Activated CD4-positive, alpha-beta T cell treated with anti-CD3 and anti-CD28 coated beads, Interleukin-2, amount 10 ng/mL, durations not matched to agents 24 days and 14 days (primary cell): ENCODE measurements around the gene RPS15A. TPM values are rescaled to one million over a fixed set of nuclear protein-coding genes. Genes with fewer than 3 reads are reported as not detected.
"Not testable (repeated sequence)": the region's sequence is repeated elsewhere in the genome, so short reads cannot be mapped to it uniquely, and the experiment has no call there.

Experiments
- DNase-seq: peaks from one replicate; pipeline ENCODE4 v3.0.0; 2022
- H3K27ac Mint-ChIP-seq: one replicate; pipeline ENCODE4 v1.8.0; 2022; ENCODE audit warnings: mild to moderate bottlenecking, mixed read lengths
- H3K27me3 Mint-ChIP-seq: one replicate; pipeline ENCODE4 v1.8.0; 2022; ENCODE audit warnings: mixed read lengths
- H3K36me3 Mint-ChIP-seq: one replicate; pipeline ENCODE4 v1.8.0; 2022; ENCODE audit warnings: low read depth, mild to moderate bottlenecking, mixed read lengths
- H3K4me1 Mint-ChIP-seq: one replicate; pipeline ENCODE4 v1.8.0; 2021; ENCODE audit warnings: mixed read lengths
- H3K4me3 Mint-ChIP-seq: one replicate; pipeline ENCODE4 v1.8.0; 2022; ENCODE audit warnings: mild to moderate bottlenecking, moderate library complexity, mixed read lengths
- H3K9me3 Mint-ChIP-seq: one replicate; pipeline ENCODE4 v1.8.0; 2021; ENCODE audit warnings: mixed read lengths
- intact Hi-C: fragments of 100-400 bp; cut with micrococcal nuclease; formaldehyde crosslinking; loops from one replicate; pipeline ENCODE4 v1.15.1; 2023
- total RNA-seq: library from RNA; stranded (reverse); gene quantifications from 2 replicates; pipeline ENCODE4 v1.2.3, GENCODE V29; 2022

The RPS15A gene
- total RNA-seq, 1 donor from 2014 or later: 1,884 TPM

DNA sequence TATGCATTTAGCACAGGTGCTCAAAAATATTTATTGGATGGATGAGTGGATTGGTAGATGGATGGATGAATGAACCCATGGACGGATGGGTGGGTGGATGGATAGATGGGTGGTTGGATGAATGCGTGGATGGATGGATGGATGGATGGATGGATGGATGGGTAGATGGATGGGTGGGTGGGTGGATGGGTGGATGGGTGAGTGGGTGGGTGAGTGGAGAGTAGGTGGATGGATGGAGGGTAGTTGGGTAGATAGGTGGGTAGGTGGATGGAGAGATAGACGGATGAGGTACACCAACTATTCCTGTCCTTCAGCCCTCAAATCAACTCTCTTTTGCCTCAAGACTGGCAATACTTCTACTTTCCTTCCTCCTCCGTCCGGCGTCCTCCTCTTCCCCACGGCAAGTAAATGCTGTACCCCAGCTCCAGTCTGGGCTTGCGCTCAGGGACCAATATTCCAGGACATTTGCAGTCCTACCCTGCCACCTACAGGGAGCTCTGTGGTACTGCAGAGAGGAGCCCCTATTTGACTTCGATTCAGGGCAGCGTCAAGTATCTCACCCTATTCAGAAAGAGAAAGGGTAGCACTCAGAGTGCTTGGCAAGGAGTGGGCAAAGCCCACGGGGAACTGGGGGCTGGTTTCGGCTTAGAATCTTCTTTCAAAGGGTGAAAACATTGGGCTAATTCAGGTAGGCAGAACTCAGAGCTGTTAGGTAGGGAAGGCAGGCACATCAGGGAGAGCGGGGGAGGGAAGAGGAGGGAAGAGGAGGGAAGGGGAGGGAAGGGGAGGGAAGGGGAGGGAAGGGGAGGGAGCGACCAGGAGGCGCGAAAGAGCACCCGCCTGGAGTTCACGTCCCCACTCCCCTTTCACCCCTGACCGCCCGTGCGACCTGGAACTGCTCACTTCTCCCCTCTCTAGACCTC, 30.3 kb downstream of the RPS15A start:
- H3K27ac Mint-ChIP-seq: peak overlapping the region; percentile 31
- H3K4me1 Mint-ChIP-seq: peaks cover 27% of the 10 kb centered on the region
- peak overlapping the region; percentile 11 for H3K4me3 Mint-ChIP-seq
- intact Hi-C loops, H3K9me3 Mint-ChIP-seq, H3K27me3 Mint-ChIP-seq, H3K36me3 Mint-ChIP-seq: not testable (repeated sequence)
- DNase-seq: peak; percentile 89

DNA sequence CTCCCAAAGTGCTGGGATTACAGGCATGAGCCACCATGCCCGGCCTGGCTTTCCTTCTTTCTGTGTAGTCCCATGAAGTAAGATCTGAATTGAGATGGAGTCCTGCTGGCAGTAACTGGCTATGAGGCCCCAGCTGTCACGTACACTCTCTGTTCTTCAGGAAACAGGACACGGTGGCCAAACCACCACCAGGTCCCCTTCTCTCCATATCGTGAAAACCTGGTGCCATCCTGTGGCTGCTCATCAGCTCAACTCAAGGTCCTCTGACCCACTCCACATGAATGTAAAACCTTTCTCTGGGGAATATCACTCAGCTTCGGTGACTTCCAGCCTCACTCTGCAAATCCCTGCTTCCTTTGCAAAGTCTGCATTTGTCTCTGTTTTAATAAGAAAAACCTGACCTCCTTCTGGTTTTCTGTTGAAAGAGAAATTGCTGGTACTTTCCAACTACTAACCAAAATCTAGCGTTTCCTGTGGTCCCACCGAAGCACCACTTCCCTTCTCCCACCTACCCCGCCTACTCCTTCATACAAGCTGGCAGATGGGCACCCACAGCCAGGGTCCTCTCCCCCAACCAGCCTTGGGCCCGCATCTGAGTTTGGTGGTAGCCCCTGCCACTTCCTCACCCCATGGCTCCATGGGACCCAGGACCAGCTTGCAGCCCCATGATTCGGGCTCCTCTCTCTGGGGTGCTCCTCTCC, 32.0 kb downstream of the RPS15A start:
- Mint-ChIP-seq H3K4me3 (peak overlapping the region; percentile 35), H3K27ac (peak overlapping the region; percentile 15), H3K4me1 (peaks cover 24% of the 10 kb centered on the region)
- H3K9me3 Mint-ChIP-seq, intact Hi-C loops, H3K27me3 Mint-ChIP-seq, H3K36me3 Mint-ChIP-seq: not testable (repeated sequence)
- DNase-seq: peak; percentile 68

DNA sequence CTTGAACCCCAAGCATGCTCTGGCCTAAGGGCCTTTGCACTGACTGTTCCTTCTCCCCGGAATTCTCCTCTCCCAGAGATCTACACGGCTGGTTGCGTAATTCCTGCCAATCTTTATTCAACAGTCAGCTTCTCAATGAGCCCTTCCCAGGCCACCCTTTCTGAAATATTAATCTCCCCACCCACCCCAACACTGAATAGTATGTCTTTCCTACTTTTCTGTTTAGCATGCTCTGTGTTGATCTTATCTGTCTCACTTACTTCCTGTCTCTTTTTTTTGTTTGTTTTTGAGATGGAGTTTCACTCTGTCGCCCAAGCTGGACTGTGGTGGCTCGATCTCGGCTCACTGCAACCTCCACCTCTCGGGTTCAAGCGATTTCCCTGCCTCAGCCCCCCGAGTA, 33.5 kb downstream of the RPS15A start:
- H3K36me3 Mint-ChIP-seq, intact Hi-C loops, H3K9me3 Mint-ChIP-seq, H3K27me3 Mint-ChIP-seq: not testable (repeated sequence)
- H3K4me1 Mint-ChIP-seq: peaks cover 24% of the 10 kb centered on the region
- DNase-seq: peak; percentile 69
- peak overlapping the region; percentile 61 for H3K27ac Mint-ChIP-seq
- peak overlapping the region; percentile 57 for H3K4me3 Mint-ChIP-seq

DNA sequence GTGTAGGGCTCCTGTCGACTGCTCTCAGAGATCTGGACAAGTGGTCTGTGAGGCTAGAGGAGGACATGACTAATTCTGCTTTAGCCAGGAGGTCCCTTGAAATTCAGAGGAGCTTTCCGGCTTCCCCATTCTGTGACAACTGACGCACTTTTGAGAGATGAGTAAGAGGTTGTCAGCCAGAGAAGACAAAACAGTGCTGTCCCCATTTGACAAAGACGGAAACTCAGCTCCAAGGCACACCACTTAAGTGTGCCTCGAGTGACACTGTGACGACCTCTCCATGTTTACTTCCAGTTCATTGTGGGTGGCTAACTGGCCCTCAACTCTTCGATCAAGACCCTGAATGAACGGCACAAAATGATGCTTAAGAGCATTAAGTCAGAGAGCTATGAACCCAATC, 47.3 kb downstream of the RPS15A start:
- H3K4me3 Mint-ChIP-seq, DNase-seq, H3K27me3 Mint-ChIP-seq, H3K9me3 Mint-ChIP-seq, intact Hi-C loops, H3K4me1 Mint-ChIP-seq, H3K27ac Mint-ChIP-seq, H3K36me3 Mint-ChIP-seq: not testable (repeated sequence)

DNA sequence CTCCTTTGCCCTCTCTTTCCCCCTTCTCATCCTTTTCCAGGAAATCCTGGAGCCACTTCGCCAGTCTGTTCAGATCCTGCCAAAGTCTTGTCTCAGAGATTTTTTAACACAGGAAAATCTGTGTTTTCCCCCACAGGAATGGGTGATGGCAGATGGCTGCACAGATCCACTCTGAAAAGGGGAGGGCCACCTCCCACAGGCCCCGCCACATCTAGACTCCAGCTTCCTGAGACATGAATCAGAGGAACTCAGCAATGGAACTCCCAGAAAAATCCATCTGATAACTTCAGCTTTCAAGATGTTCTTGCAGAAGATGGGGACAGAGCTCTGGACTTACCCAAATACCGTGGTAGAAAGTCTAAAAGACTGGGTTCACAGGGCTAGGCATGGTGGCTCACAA, 50.1 kb downstream of the RPS15A start:
- H3K27me3 Mint-ChIP-seq, H3K27ac Mint-ChIP-seq, H3K9me3 Mint-ChIP-seq, intact Hi-C loops, H3K36me3 Mint-ChIP-seq, H3K4me3 Mint-ChIP-seq, H3K4me1 Mint-ChIP-seq: not testable (repeated sequence)
- DNase-seq: peak; percentile 2

DNA sequence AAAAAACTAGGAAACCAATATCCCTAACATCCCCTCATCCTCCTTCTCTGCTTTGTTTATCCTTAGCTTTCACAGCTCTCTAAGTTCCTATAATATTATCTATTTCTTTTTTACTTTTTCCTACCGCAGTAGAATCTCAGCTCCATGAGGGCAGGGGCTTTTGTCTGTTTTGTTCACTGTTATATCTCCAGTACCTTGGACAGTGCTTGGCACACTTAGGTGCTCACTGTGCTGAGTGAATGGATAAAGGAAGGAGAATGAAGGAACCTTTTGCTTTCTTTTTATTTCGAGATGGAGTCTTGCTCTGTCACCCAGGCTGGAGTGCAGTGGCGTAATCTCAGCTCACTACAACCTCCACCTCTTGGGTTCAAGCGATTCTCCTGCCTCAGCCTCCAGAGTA, 51.4 kb downstream of the RPS15A start:
- H3K36me3 Mint-ChIP-seq, H3K4me3 Mint-ChIP-seq, intact Hi-C loops: not testable (repeated sequence)

DNA sequence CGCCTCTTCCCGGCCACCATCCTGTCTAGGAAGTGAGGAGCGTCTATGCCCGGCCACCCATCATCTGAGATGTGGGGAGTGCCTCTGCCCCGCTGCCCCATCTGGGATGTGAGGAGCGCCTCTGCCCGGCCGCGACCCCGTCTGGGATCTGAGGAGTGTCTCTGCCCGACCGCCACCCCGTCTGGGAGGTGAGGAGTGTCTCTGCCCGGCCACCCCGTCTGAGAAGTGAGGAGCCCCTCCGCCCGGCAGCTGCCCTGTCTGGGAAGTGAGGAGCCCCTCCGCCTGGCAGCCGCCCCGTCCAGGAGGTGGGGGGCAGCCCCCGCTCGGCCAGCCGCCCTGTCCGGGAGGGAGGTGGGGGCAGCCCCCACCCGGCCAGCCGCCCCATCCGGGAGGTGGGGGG, 55.9 kb downstream of the RPS15A start:
- H3K36me3 Mint-ChIP-seq, H3K9me3 Mint-ChIP-seq, intact Hi-C loops, H3K4me3 Mint-ChIP-seq, H3K27me3 Mint-ChIP-seq, H3K4me1 Mint-ChIP-seq, H3K27ac Mint-ChIP-seq: not testable (repeated sequence)
- DNase-seq: peak; percentile 46

More for the DNA sequence above, 51.4 kb downstream of the RPS15A start:
- not testable (repeated sequence) for H3K4me1 Mint-ChIP-seq, H3K27ac Mint-ChIP-seq, H3K9me3 Mint-ChIP-seq, H3K27me3 Mint-ChIP-seq
- peak; percentile 8 for DNase-seq

Other genes with a start within 250 kb of the RPS15A start
- 114 and 130 TPM in 2 replicates for gene NOMO2, start 228.2 kb downstream of the RPS15A start, total RNA-seq
- gene ARL6IP1, start 11.2 kb upstream of the RPS15A start, total RNA-seq: 97.2 and 98.5 TPM in 2 replicates
- 146 and 148 TPM in 2 replicates for gene SMG1, start 136.1 kb upstream of the RPS15A start, total RNA-seq
- not detected in 2 replicates for gene TMC7, start 193.6 kb upstream of the RPS15A start, total RNA-seq